GM15510 (cell line): Measurements from ENCODE around the gene SGPP2.

Source experiments
- POLR2A ChIP-seq: IDR thresholded peaks from 3 replicates; pipeline ENCODE4 v1.6.1; 2011; ENCODE audit warnings: borderline replicate concordance; ENCODE audit not compliant: insufficient read length; ENCODE audit errors: extremely low read depth

The SGPP2 gene

GRCh38 chr2:222420508-222420907 is 3.8 kb upstream of the SGPP2 start:
- no peak for TF ChIP-seq POLR2A

- TF ChIP-seq POLR2A, result no peak
Observed at GRCh38 chr2:222421626-222422025, 2.7 kb upstream of the SGPP2 start.

GRCh38 chr2:222423186-222423585 is 1.2 kb upstream of the SGPP2 start:
- no peak for TF ChIP-seq POLR2A

GRCh38 chr2:222423632-222424275 is 589 bp upstream of the SGPP2 start:
- no peak for TF ChIP-seq POLR2A

DNA sequence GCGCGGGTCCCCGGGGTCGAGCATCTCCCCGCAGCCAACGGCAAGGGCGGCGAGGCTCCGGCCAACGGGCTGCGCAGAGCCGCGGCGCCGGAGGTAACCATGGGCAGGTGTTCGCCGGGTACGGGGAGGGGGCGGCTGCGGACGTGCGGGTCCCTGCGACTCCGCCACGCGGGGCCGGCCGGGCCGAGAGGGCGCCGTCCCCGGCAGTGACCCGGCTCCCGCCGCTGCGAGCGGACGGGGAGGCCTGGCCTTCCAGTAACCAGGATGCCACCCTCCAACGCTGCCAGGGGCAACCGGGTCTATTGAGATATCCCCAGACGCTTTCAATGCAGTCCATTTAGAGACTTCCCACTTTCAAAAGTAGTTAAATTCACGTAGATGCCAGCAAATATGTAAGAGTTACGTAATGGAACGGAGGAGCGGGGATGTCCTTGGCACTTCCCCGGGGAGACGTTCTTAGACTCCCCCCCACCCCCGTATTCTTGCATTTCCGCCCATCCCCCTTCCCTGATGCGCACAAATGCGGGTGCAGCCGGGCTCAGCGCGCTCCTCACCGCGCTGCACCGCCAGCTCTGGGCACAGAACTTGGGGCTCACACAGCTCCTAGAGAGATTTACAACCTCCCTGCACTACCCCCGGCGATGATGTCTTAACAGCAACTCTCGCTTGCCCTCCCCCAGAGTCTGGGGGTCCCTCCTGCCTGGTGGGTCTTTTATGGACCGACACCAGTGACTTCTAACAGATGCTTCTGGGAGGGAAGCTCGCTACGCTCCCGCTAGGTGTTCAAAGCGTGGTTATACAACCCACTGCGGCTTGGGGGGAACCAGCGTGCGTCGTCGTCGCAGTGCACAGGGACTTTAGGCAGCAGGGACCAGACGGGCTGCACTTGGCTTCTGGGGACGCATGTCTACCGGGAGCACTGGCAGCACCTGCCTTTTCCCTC is 657 bp downstream of the SGPP2 start:
- TF ChIP-seq POLR2A, result no peak

DNA sequence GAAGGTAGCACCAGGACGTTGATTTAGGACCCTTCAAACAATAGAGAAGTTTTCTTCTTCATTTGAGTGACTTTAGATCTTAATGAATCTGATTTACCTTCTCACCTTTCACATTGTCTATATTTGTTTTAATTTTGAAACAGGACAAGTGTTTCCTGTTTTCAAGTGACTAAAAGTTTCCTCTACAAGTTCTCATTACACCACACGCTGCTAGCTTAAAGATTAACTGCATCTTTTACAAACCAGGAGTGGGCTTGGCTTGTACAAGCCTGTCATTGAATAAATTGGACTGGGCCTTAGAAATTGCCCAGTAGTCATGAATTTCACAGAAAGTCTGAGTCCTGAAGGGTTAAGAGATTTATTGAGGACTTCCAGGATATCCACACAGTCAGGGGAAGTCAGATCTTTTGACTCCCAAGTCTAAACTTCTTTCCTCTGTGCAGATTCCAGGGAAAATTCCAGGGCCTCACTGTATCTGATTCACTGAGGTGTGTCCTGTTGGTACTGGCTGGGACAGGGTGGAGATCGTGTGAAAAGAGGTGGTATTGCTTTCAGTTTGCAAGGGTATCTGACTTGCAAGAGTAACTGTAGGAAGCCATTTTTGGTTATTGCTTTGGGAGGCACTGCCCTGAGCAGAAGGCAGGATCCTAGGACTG is 3.4 kb downstream of the SGPP2 start:
- TF ChIP-seq POLR2A, result no peak

- no peak for TF ChIP-seq POLR2A
Observed at GRCh38 chr2:222430071-222430470, 5.7 kb downstream of the SGPP2 start.

- no peak for TF ChIP-seq POLR2A
Observed at GRCh38 chr2:222430681-222431080, 6.3 kb downstream of the SGPP2 start.

GRCh38 chr2:222431869-222432268 is 7.5 kb downstream of the SGPP2 start:
- no peak for TF ChIP-seq POLR2A

DNA sequence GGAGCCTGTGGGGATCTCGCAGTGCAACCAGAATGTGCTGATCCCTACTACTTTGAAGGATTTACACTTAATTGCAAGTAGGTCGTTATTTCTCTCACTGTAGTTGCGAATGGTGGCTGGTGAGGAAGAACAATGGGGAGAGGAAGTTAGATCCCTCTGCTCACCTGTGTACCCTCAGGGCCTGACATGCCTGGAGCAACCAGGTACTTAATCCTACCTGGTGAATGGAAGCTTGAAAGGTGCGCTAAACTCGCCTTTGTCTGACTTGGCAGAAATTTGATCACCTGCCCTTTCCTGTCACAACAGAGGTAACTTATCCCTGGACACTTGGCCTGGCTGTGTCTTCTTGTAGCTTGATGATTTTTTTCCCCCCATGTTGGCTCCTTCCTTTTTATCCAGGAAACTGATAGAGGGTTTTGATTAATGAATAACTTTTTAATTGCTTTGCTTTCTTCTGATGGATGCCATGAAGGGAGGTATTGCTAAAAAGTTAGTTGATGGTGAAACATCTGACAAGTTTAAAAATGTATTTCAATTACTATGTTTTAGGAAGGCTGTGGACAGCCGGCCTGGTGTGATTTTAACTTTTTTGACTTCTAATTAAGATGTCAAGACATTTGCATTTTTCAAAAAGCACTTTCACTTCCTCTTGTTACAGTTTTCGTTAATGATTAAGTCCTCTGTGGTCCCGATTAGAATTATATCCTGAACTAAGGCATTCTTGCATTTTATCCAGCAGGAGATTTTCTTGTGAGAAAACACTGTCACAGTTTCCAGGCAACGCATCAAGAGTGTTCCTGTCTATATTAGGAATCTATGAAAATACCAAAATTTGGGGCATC is 9.2 kb downstream of the SGPP2 start:
- no peak for TF ChIP-seq POLR2A

- TF ChIP-seq POLR2A, result no peak
Observed at GRCh38 chr2:222434204-222434603, 9.9 kb downstream of the SGPP2 start.

DNA sequence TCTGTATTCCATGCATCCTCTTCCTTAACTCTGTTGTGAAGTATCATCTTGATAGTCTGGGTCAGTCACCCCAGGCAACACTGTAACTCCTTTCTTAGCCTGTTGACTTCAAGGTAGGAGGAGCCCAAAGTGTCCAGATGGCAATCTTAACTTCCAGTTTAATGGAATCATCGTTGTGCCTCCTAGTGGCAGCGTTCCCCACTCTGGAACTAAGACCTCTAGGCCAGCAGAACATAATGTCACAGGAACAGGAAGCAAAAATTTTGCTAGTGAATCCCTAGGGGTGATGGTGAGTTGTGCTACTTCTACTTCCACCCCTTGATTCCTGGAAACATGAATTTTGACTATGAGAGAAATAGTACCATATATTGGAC is 11.7 kb downstream of the SGPP2 start:
- TF ChIP-seq POLR2A, result no peak

DNA sequence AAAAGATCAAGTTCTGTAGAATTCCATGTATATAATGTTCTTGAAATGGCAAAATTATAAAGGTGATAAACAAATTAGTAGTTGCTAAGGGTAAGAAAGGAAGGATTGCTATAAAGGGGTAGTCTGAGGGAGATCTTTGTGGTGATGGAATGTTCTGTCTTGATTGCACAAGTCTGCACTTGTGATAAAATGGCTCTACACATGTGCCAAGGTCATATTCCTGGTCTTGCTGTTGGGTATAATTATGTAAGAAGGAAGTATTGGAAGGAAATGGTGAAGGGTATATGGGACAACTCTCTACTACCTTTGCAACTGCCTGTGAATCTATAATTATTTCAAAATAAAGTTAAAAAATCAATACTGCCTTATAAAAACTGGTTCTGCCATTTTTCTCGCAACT is 15.3 kb downstream of the SGPP2 start:
- no peak for TF ChIP-seq POLR2A

DNA sequence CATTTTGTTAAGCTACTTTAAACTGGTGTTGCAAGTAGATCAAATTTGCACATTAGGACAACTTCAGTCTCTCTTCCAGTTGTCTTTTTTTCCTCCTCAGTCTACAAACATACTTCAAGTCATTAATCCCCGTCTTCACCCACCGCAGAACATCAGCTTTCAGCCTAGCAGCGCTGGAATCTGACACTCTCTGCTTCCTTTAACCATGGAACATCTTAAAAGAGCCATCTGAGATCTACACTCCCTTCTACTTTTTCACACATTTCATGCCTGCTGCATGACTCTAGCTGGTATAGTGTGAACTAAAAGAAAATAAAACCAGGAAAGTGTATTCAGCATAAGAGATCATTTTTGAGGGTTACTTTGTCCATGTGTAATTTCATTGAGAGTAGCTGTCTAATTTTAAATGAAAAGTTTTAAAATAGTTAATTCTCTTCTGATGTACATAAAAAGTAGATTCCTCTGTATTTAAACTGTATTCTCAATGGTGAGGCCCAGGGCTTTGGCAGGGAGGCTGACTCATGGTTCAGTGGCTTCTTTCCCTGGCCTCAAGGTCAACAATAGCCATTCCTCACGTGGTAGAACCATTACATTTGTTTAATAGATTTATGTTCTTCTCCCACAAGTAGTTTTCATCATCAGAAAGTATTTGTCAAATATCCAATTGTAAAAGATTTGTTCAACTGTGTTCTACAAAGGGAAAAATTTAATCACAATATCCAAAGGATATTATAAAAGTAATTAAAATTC is 16.5 kb downstream of the SGPP2 start:
- no peak for TF ChIP-seq POLR2A
